ENCODE results near the gene PDE4A. TPM values are rescaled to one million over a fixed set of nuclear protein-coding genes. Genes with fewer than 3 reads are reported as not detected.
A peak's percentile ranks its signal among the peaks of the same experiment; 100 is the strongest.

Gene PDE4A
- total RNA-seq, 2 experiments from 2014 or later = 5.5 TPM

- peaks cover 41% of the 10 kb centered on the region for H3K4me1 Mint-ChIP-seq (ENCODE audit: low read depth)
- no peaks in the 10 kb centered on the region for H3K9me3 Mint-ChIP-seq
- H3K27ac Mint-ChIP-seq = no peak overlapping the region
- DNase-seq = peak; percentile 67
- CTCF ChIA-PET = interaction anchor here (1.3 kb wide), 1 partner anchor 15 kb away, joined by 5 read pairs; no protein-coding TSS in a partner anchor
- intact Hi-C loops (cut with micrococcal nuclease) = no loop called here
- no peaks in the 10 kb centered on the region for H3K36me3 Mint-ChIP-seq (ENCODE audit: low read depth)
- peaks cover 46% of the 10 kb centered on the region for H3K27me3 Mint-ChIP-seq (ENCODE audit: low read depth)
- peak overlapping the region; percentile 72 for H3K4me3 Mint-ChIP-seq
Measured at GRCh38 chr19:10431254-10431942, 11.1 kb downstream of the PDE4A start.

- no peaks in the 10 kb centered on the region for H3K36me3 Mint-ChIP-seq (ENCODE audit: low read depth)
- CTCF ChIA-PET = interaction anchor here (0.6 to 1.3 kb wide), 3 partner anchors 9 to 40 kb away, joined by 3 to 5 read pairs (median 4); no protein-coding TSS in a partner anchor
- peak; percentile 68 for DNase-seq
- H3K4me3 Mint-ChIP-seq = peak overlapping the region; percentile 72
- H3K27me3 Mint-ChIP-seq (ENCODE audit: low read depth) = peaks cover 42% of the 10 kb centered on the region
- intact Hi-C loops (cut with micrococcal nuclease) = no loop called here
- H3K27ac Mint-ChIP-seq = no peak overlapping the region
- H3K4me1 Mint-ChIP-seq (ENCODE audit: low read depth) = peaks cover 38% of the 10 kb centered on the region
- H3K9me3 Mint-ChIP-seq = no peaks in the 10 kb centered on the region
Measured at GRCh38 chr19:10431943-10432735, 11.8 kb downstream of the PDE4A start.

GRCh38 chr19:10432736-10433130, 12.4 kb downstream of the PDE4A start:
- no peaks in the 10 kb centered on the region for H3K36me3 Mint-ChIP-seq (ENCODE audit: low read depth)
- peak overlapping the region; percentile 24 for H3K4me3 Mint-ChIP-seq
- intact Hi-C loops (cut with micrococcal nuclease) = no loop called here
- no peak for DNase-seq
- H3K9me3 Mint-ChIP-seq = no peaks in the 10 kb centered on the region
- CTCF ChIA-PET = interaction anchor here (0.6 to 1.3 kb wide), 3 partner anchors 9 to 41 kb away, joined by 3 to 5 read pairs (median 4); no protein-coding TSS in a partner anchor
- no peak overlapping the region for H3K27ac Mint-ChIP-seq
- peaks cover 32% of the 10 kb centered on the region for H3K4me1 Mint-ChIP-seq (ENCODE audit: low read depth)
- peaks cover 36% of the 10 kb centered on the region for H3K27me3 Mint-ChIP-seq (ENCODE audit: low read depth)

GRCh38 chr19:10433131-10433536, 12.8 kb downstream of the PDE4A start:
- Mint-ChIP-seq H3K9me3 (no peaks in the 10 kb centered on the region), H3K27ac (no peak overlapping the region), H3K36me3 (ENCODE audit: low read depth) (no peaks in the 10 kb centered on the region), H3K4me1 (ENCODE audit: low read depth) (peaks cover 28% of the 10 kb centered on the region), H3K27me3 (ENCODE audit: low read depth) (peaks cover 34% of the 10 kb centered on the region), H3K4me3 (no peak overlapping the region)
- CTCF ChIA-PET = interaction anchor here (0.6 to 4.5 kb wide), 3 partner anchors 10 to 41 kb away, joined by 3 to 64 read pairs (median 4); partner anchors contain the start of gene CDC37
- intact Hi-C loops (cut with micrococcal nuclease) = no loop called here
- DNase-seq = no peak

GRCh38 chr19:10439588-10439987, 19.2 kb downstream of the PDE4A start:
- H3K9me3 Mint-ChIP-seq = no peaks in the 10 kb centered on the region
- no peaks in the 10 kb centered on the region for H3K4me1 Mint-ChIP-seq (ENCODE audit: low read depth)
- DNase-seq = no peak
- no peaks in the 10 kb centered on the region for H3K36me3 Mint-ChIP-seq (ENCODE audit: low read depth)
- CTCF ChIA-PET = no interaction called here
- no peak overlapping the region for H3K4me3 Mint-ChIP-seq
- no peak overlapping the region for H3K27ac Mint-ChIP-seq
- intact Hi-C loops (cut with micrococcal nuclease) = no loop called here
- no peaks in the 10 kb centered on the region for H3K27me3 Mint-ChIP-seq (ENCODE audit: low read depth)

- Mint-ChIP-seq H3K27ac (no peak overlapping the region), H3K36me3 (ENCODE audit: low read depth) (no peaks in the 10 kb centered on the region), H3K4me1 (ENCODE audit: low read depth) (no peaks in the 10 kb centered on the region), H3K9me3 (no peaks in the 10 kb centered on the region), H3K4me3 (no peak overlapping the region), H3K27me3 (ENCODE audit: low read depth) (peaks cover 2% of the 10 kb centered on the region)
- intact Hi-C loops (cut with micrococcal nuclease) = no loop called here
- CTCF ChIA-PET = interaction anchor here (1.3 kb wide), 1 partner anchor 36 kb away, joined by 3 read pairs; no protein-coding TSS in a partner anchor
- DNase-seq = no peak
Measured at GRCh38 chr19:10442698-10443097, 22.4 kb downstream of the PDE4A start.

- Mint-ChIP-seq H3K27me3 (ENCODE audit: low read depth) (peaks cover 7% of the 10 kb centered on the region), H3K36me3 (ENCODE audit: low read depth) (no peaks in the 10 kb centered on the region), H3K4me1 (ENCODE audit: low read depth) (no peaks in the 10 kb centered on the region), H3K4me3 (no peak overlapping the region), H3K27ac (no peak overlapping the region), H3K9me3 (no peaks in the 10 kb centered on the region)
- intact Hi-C loops (cut with micrococcal nuclease) = no loop called here
- CTCF ChIA-PET = no interaction called here
- DNase-seq = no peak
Measured at GRCh38 chr19:10449037-10449436, 28.7 kb downstream of the PDE4A start.

- DNase-seq = no peak
- intact Hi-C loops (cut with micrococcal nuclease) = no loop called here
- H3K9me3 Mint-ChIP-seq = no peaks in the 10 kb centered on the region
- peaks cover 7% of the 10 kb centered on the region for H3K27me3 Mint-ChIP-seq (ENCODE audit: low read depth)
- no peaks in the 10 kb centered on the region for H3K4me1 Mint-ChIP-seq (ENCODE audit: low read depth)
- H3K27ac Mint-ChIP-seq = no peak overlapping the region
- H3K4me3 Mint-ChIP-seq = no peak overlapping the region
- H3K36me3 Mint-ChIP-seq (ENCODE audit: low read depth) = no peaks in the 10 kb centered on the region
- CTCF ChIA-PET = no interaction called here
Measured at GRCh38 chr19:10450191-10450852, 30.0 kb downstream of the PDE4A start.

- Mint-ChIP-seq H3K27ac (no peak overlapping the region), H3K27me3 (ENCODE audit: low read depth) (peaks cover 7% of the 10 kb centered on the region), H3K9me3 (no peaks in the 10 kb centered on the region), H3K36me3 (ENCODE audit: low read depth) (no peaks in the 10 kb centered on the region), H3K4me1 (ENCODE audit: low read depth) (no peaks in the 10 kb centered on the region), H3K4me3 (no peak overlapping the region)
- DNase-seq = no peak
- intact Hi-C loops (cut with micrococcal nuclease) = no loop called here
- CTCF ChIA-PET = no interaction called here
Measured at GRCh38 chr19:10450853-10451609, 30.7 kb downstream of the PDE4A start.

- CTCF ChIA-PET = no interaction called here
- Mint-ChIP-seq H3K27me3 (ENCODE audit: low read depth) (peaks cover 4% of the 10 kb centered on the region), H3K4me3 (no peak overlapping the region), H3K27ac (no peak overlapping the region), H3K36me3 (ENCODE audit: low read depth) (no peaks in the 10 kb centered on the region), H3K9me3 (no peaks in the 10 kb centered on the region), H3K4me1 (ENCODE audit: low read depth) (no peaks in the 10 kb centered on the region)
- DNase-seq = no peak
- intact Hi-C loops (cut with micrococcal nuclease) = no loop called here
Measured at GRCh38 chr19:10452726-10453618, 32.6 kb downstream of the PDE4A start.

- Mint-ChIP-seq H3K27me3 (ENCODE audit: low read depth) (peaks cover 4% of the 10 kb centered on the region), H3K36me3 (ENCODE audit: low read depth) (no peaks in the 10 kb centered on the region), H3K4me3 (no peak overlapping the region), H3K9me3 (no peaks in the 10 kb centered on the region), H3K27ac (no peak overlapping the region), H3K4me1 (ENCODE audit: low read depth) (no peaks in the 10 kb centered on the region)
- DNase-seq = no peak
- intact Hi-C loops (cut with micrococcal nuclease) = no loop called here
- CTCF ChIA-PET = interaction anchor here (0.6 to 0.8 kb wide), 2 partner anchors 37 to 839 kb away, joined by 3 read pairs; no protein-coding TSS in a partner anchor
Measured at GRCh38 chr19:10453852-10454251, 33.5 kb downstream of the PDE4A start.
